Neural cell (in vitro differentiated cells): ENCODE data around the gene TEAD4. TPM values are rescaled to one million over a fixed set of nuclear protein-coding genes. Genes with fewer than 3 reads are reported as not detected.

Source experiments
- H2AFZ ChIP-seq: fragments of 200-600, 300-800 bp; sonication (generic), shearing (Covaris generic); 2 replicates; pipeline ENCODE4 v1.6.0; 2014; ENCODE audit warnings: low read depth, mild to moderate bottlenecking, antibody characterized with exemption, low read length, moderate library complexity
- H3F3A ChIP-seq: fragments of 200-600 bp; shearing (Covaris generic); 2 replicates; pipeline ENCODE4 v1.6.1; 2016; ENCODE audit warnings: mild to moderate bottlenecking, moderate library complexity, mixed read lengths, antibody characterized with exemption, low read length; ENCODE audit not compliant: insufficient read depth, poor library complexity, severe bottlenecking
- H3K27ac ChIP-seq: fragments of 200-600, 300-800 bp; sonication (generic), shearing (Covaris generic); 2 replicates; pipeline ENCODE4 v1.5.1; 2014; ENCODE audit warnings: mild to moderate bottlenecking, low read length, moderate library complexity
- H3K27me3 ChIP-seq: fragments of 300-800, 200-600 bp; sonication (generic), shearing (Covaris generic); 2 replicates; pipeline ENCODE4 v1.6.0; 2014; ENCODE audit warnings: mild to moderate bottlenecking, low read depth, low read length, moderate library complexity; ENCODE audit not compliant: insufficient read depth
- H3K36me3 ChIP-seq: fragments of 300-800, 200-600 bp; sonication (generic), shearing (Covaris generic); 2 replicates; pipeline ENCODE4 v1.5.1; 2014; ENCODE audit warnings: mild to moderate bottlenecking, antibody characterized with exemption, low read length, moderate library complexity; ENCODE audit not compliant: insufficient read depth
- H3K4me2 ChIP-seq: fragments of 300-800, 200-600 bp; sonication (generic), shearing (Covaris generic); 2 replicates; pipeline ENCODE4 v1.6.0; 2014; ENCODE audit warnings: mild to moderate bottlenecking, low read length
- H3K4me3 ChIP-seq: fragments of 300-800, 200-600 bp; sonication (generic), shearing (Covaris generic); 2 replicates; pipeline ENCODE4 v1.5.1; 2014; ENCODE audit warnings: mild to moderate bottlenecking, low read length, moderate library complexity
- H3K79me2 ChIP-seq: fragments of 200-600 bp; shearing (Covaris generic); replicated peaks from 2 replicates; pipeline ENCODE4 v1.6.0; 2014; ENCODE audit warnings: mild to moderate bottlenecking, low read length, moderate library complexity; ENCODE audit not compliant: insufficient read depth
- H3K9ac ChIP-seq: fragments of 300-800, 200-600 bp; sonication (generic), shearing (Covaris generic); 2 replicates; pipeline ENCODE4 v1.6.1; 2016; ENCODE audit warnings: mild to moderate bottlenecking, low read length, mixed read lengths
- H3K9me2 ChIP-seq: fragments of 200-600 bp; shearing (Covaris generic); 2 replicates; pipeline ENCODE4 v1.6.1; 2016; ENCODE audit warnings: mild to moderate bottlenecking, low read length, mixed read lengths; ENCODE audit not compliant: insufficient read depth
- H3K9me3 ChIP-seq: fragments of 200-600, 300-800 bp; sonication (generic), shearing (Covaris generic); 2 replicates; pipeline ENCODE4 v1.6.1; 2016; ENCODE audit warnings: mild to moderate bottlenecking, mixed run types, low read length, moderate library complexity, mixed read lengths
- H4K20me1 ChIP-seq: fragments of 200-600 bp; shearing (Covaris generic); 2 replicates; pipeline ENCODE4 v1.6.1; 2016; ENCODE audit warnings: mild to moderate bottlenecking, mixed run types; ENCODE audit not compliant: insufficient read depth
- EP300 ChIP-seq: fragments of 450-650 bp; conservative IDR thresholded peaks from 2 replicates; pipeline ENCODE4 v1.6.1; 2014; ENCODE audit warnings: antibody characterized with exemption, mild to moderate bottlenecking, moderate library complexity; ENCODE audit not compliant: poor library complexity, severe bottlenecking
- EZH2 ChIP-seq: fragments of 200-600, 300-800 bp; shearing (Covaris generic), sonication (generic); IDR thresholded peaks from 2 replicates; pipeline ENCODE4 v1.6.1; 2014; ENCODE audit warnings: antibody characterized with exemption, low read length, borderline replicate concordance, mild to moderate bottlenecking; ENCODE audit not compliant: insufficient read depth, poor library complexity, severe bottlenecking
- MXI1 ChIP-seq: fragments of 450-650 bp; conservative IDR thresholded peaks from 2 replicates; pipeline ENCODE4 v1.6.1; 2014; ENCODE audit warnings: antibody characterized with exemption, mild to moderate bottlenecking; ENCODE audit not compliant: poor library complexity, severe bottlenecking
- POLR2AphosphoS5 ChIP-seq: IDR thresholded peaks from 2 replicates; pipeline ENCODE4 v1.6.1; 2012
- RAD21 ChIP-seq: fragments of 450-650 bp; conservative IDR thresholded peaks from 2 replicates; pipeline ENCODE4 v1.6.1; 2014; ENCODE audit warnings: antibody characterized with exemption, mild to moderate bottlenecking, moderate library complexity
- SMC3 ChIP-seq: fragments of 450-650 bp; conservative IDR thresholded peaks from 2 replicates; pipeline ENCODE4 v1.6.1; 2014; ENCODE audit warnings: antibody characterized with exemption, mild to moderate bottlenecking, moderate library complexity; ENCODE audit not compliant: poor library complexity
- TAF1 ChIP-seq: IDR thresholded peaks from 2 replicates; pipeline ENCODE4 v1.6.1; 2012; ENCODE audit warnings: low read depth
- polyA plus RNA-seq: library from polyadenylated mRNA; depleted of rRNA; stranded (reverse); fragments of >200 nt; gene quantifications from 2 replicates; pipeline ENCODE4 v1.2.3, GENCODE V29; 2014
- TF ChIP-seq, protein P1 (sequence below): IDR thresholded peaks from 2 replicates; pipeline ENCODE4 v1.6.1; 2012; ENCODE audit warnings: borderline replicate concordance
- TF ChIP-seq, protein P2 (sequence below): fragments of 450-650 bp; IDR thresholded peaks from 2 replicates; pipeline ENCODE4 v1.5.1; 2014; ENCODE audit warnings: antibody characterized with exemption, mild to moderate bottlenecking, moderate library complexity; ENCODE audit not compliant: poor library complexity, severe bottlenecking

TEAD4 gene
- polyA plus RNA-seq, 1 donor from 2014 or later = 1.6 TPM

DNA sequence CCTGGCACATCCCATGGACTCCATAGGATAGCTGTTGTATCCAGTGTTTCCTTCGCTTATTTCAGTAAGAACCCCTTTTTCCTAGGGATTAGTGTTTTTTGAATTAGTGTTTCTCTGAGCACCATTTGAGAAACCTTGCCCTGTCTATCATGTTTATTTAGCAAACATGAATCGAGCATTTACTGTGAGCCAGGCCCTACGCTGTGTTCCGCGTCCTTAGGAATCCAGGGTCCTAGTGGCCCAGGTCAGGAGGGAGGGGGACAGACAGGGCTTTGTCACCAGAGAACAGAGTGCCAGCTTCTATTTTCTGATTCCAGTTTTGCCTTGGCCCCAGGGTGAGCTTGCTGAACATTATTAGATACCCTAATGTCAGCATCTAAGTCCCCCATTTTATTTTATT, 2.5 kb downstream of the TEAD4 start:
- Histone ChIP-seq H3K9ac (no peak overlapping the region), H3F3A (no peaks in the 10 kb centered on the region), H2AFZ (no peak overlapping the region), H3K36me3 (no peaks in the 10 kb centered on the region), H3K27ac (no peak overlapping the region), H3K9me2 (no peaks in the 10 kb centered on the region), H3K4me2 (no peak overlapping the region), H4K20me1 (no peaks in the 10 kb centered on the region), H3K9me3 (no peaks in the 10 kb centered on the region), H3K27me3 (peaks cover 44% of the 10 kb centered on the region), H3K79me2 (no peaks in the 10 kb centered on the region), H3K4me3 (no peak overlapping the region)
- TF ChIP-seq EP300 (no peak), TAF1 (no peak), POLR2AphosphoS5 (no peak)

DNA sequence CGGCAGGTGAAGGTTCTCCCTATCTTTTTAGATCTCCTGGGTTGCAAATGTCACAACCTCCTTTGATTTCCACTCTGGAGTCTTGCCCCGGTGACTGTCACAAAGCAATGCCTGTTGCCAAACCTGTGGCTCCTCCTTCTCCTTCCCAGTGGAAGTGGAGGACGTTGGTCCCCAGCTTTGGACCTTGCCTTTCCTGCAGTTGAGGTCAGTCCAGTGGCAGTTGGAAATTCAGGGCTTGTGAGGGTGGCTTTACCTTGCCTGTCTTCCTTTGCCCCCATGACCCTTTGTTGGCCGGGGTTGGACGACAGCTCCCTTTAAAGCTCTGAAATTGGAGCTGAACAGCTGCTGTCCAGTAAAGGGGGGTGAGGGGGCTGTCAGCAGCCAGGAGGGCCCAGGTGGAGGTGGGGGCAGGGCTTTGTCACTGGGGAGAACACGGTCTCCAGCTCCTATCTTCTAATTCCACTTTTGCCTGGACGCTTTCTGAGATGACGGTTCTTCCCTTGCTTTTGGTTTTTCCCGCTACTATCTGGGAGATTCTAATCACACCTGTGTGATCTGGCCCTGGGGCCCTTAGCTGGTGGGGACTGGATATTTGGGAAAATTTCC, 4.1 kb downstream of the TEAD4 start:
- no peak overlapping the region for H3K4me3 ChIP-seq
- H3K79me2 ChIP-seq = no peaks in the 10 kb centered on the region
- no peaks in the 10 kb centered on the region for H4K20me1 ChIP-seq
- no peak overlapping the region for H3K27ac ChIP-seq
- no peaks in the 10 kb centered on the region for H3K9me2 ChIP-seq
- H2AFZ ChIP-seq = no peak overlapping the region
- no peak overlapping the region for H3K9ac ChIP-seq
- no peaks in the 10 kb centered on the region for H3F3A ChIP-seq
- H3K27me3 ChIP-seq = peaks cover 31% of the 10 kb centered on the region
- no peaks in the 10 kb centered on the region for H3K9me3 ChIP-seq
- no peak for TF ChIP-seq EZH2
- TF ChIP-seq EP300 = no peak
- TF ChIP-seq, protein P1, sequence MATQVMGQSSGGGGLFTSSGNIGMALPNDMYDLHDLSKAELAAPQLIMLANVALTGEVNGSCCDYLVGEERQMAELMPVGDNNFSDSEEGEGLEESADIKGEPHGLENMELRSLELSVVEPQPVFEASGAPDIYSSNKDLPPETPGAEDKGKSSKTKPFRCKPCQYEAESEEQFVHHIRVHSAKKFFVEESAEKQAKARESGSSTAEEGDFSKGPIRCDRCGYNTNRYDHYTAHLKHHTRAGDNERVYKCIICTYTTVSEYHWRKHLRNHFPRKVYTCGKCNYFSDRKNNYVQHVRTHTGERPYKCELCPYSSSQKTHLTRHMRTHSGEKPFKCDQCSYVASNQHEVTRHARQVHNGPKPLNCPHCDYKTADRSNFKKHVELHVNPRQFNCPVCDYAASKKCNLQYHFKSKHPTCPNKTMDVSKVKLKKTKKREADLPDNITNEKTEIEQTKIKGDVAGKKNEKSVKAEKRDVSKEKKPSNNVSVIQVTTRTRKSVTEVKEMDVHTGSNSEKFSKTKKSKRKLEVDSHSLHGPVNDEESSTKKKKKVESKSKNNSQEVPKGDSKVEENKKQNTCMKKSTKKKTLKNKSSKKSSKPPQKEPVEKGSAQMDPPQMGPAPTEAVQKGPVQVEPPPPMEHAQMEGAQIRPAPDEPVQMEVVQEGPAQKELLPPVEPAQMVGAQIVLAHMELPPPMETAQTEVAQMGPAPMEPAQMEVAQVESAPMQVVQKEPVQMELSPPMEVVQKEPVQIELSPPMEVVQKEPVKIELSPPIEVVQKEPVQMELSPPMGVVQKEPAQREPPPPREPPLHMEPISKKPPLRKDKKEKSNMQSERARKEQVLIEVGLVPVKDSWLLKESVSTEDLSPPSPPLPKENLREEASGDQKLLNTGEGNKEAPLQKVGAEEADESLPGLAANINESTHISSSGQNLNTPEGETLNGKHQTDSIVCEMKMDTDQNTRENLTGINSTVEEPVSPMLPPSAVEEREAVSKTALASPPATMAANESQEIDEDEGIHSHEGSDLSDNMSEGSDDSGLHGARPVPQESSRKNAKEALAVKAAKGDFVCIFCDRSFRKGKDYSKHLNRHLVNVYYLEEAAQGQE = no peak
- TF ChIP-seq SMC3 = no peak
- no peak for TF ChIP-seq TAF1
- TF ChIP-seq POLR2AphosphoS5 = no peak
- no peak for TF ChIP-seq RAD21
- H3K4me2 ChIP-seq = no peak overlapping the region
- no peaks in the 10 kb centered on the region for H3K36me3 ChIP-seq

DNA sequence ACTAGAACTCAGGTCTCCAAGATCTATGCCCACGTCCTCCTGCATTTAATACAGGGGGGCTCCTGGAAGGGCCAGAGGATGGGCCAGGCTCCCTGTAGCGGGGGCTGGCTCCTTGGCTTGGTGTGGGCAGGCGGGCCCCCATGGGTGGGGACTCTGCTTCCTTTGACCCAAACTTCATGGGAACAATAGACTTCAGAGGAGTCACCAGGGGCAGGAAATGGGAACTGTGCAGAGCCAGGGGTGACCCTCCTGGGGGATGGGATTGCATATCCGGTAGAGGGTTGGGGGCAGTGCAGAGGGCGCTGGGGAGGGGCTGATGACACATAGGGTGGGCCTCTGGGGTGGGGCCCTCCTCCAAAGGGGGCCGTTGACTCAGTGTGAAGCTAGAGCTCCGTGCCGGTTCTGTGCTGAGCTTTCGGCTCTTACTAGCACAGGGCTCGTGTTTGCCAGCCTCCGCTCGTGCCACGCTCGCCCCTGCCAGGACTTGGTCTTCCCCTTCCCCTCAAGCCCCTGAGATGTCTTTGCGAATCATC, 4.6 kb downstream of the TEAD4 start:
- no peak overlapping the region for H2AFZ ChIP-seq
- H3F3A ChIP-seq = no peaks in the 10 kb centered on the region
- H3K4me3 ChIP-seq = no peak overlapping the region
- H4K20me1 ChIP-seq = no peaks in the 10 kb centered on the region
- no peaks in the 10 kb centered on the region for H3K9me2 ChIP-seq
- H3K9ac ChIP-seq = no peak overlapping the region
- no peaks in the 10 kb centered on the region for H3K9me3 ChIP-seq
- TF ChIP-seq TAF1 (no peak), SMC3 (no peak), POLR2AphosphoS5 (no peak), MXI1 (no peak), EZH2 (no peak), EP300 (no peak), RAD21 (no peak)
- TF ChIP-seq, protein P2, sequence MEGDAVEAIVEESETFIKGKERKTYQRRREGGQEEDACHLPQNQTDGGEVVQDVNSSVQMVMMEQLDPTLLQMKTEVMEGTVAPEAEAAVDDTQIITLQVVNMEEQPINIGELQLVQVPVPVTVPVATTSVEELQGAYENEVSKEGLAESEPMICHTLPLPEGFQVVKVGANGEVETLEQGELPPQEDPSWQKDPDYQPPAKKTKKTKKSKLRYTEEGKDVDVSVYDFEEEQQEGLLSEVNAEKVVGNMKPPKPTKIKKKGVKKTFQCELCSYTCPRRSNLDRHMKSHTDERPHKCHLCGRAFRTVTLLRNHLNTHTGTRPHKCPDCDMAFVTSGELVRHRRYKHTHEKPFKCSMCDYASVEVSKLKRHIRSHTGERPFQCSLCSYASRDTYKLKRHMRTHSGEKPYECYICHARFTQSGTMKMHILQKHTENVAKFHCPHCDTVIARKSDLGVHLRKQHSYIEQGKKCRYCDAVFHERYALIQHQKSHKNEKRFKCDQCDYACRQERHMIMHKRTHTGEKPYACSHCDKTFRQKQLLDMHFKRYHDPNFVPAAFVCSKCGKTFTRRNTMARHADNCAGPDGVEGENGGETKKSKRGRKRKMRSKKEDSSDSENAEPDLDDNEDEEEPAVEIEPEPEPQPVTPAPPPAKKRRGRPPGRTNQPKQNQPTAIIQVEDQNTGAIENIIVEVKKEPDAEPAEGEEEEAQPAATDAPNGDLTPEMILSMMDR = no peak
- TF ChIP-seq, protein P1 = no peak
- H3K27ac ChIP-seq = no peak overlapping the region
- peaks cover 25% of the 10 kb centered on the region for H3K27me3 ChIP-seq
- H3K79me2 ChIP-seq = no peaks in the 10 kb centered on the region
- no peak overlapping the region for H3K4me2 ChIP-seq
- H3K36me3 ChIP-seq = no peaks in the 10 kb centered on the region
